GM06990 (cell line): ENCODE results near the gene RAG1.
A peak's percentile ranks its signal among the peaks of the same experiment; 100 is the strongest.

Experiments used
- DNase-seq: peaks from one replicate; pipeline ENCODE4 v3.0.0-alpha.2; 2011; ENCODE audit not compliant: insufficient read length; ENCODE audit errors: extremely low read depth
- H3K27me3 ChIP-seq: replicated peaks from 2 replicates; pipeline ENCODE4 v1.6.0; 2011; ENCODE audit warnings: low read length; ENCODE audit not compliant: control insufficient read depth, insufficient read depth
- H3K36me3 ChIP-seq: 2 replicates; pipeline ENCODE4 v1.5.1; 2011; ENCODE audit warnings: low read length; ENCODE audit not compliant: control insufficient read depth, insufficient read depth
- H3K4me3 ChIP-seq: replicated peaks from 2 replicates; pipeline ENCODE4 v1.5.1; 2011; ENCODE audit warnings: low read depth, mild to moderate bottlenecking, control low read depth, low read length
- CTCF ChIP-seq: IDR thresholded peaks from 2 replicates; pipeline ENCODE4 v1.5.1; 2011; ENCODE audit warnings: low read length, control low read depth, mild to moderate bottlenecking, inconsistent platforms; ENCODE audit not compliant: insufficient read depth, poor library complexity, severe bottlenecking

Gene RAG1

GRCh38 chr11:36591433-36591832 is 23.6 kb downstream of the RAG1 start:
- no peak overlapping the region for H3K4me3 ChIP-seq
- H3K36me3 ChIP-seq: no peaks in the 10 kb centered on the region
- TF ChIP-seq CTCF: no peak
- H3K27me3 ChIP-seq: peaks cover 3% of the 10 kb centered on the region
- DNase-seq: no peak

GRCh38 chr11:36594316-36594989 is 26.6 kb downstream of the RAG1 start, which contains the start of gene IFTAP:
Gene IFTAP (plus strand): TSS chr11:36594502. CDS start chr11:36610104, 15,602 bp downstream.
- DNase-seq: no peak
- Histone ChIP-seq H3K27me3 (peaks cover 3% of the 10 kb centered on the region), H3K4me3 (peak within 1 kb of the TSS; percentile 4), H3K36me3 (no peaks in the 10 kb centered on the region)
- TF ChIP-seq CTCF: no peak

GRCh38 chr11:36596880-36597279 is 29.1 kb downstream of the RAG1 start:
- Histone ChIP-seq H3K27me3 (peaks cover 4% of the 10 kb centered on the region), H3K36me3 (no peaks in the 10 kb centered on the region), H3K4me3 (no peak overlapping the region)
- DNase-seq: no peak
- TF ChIP-seq CTCF: no peak

DNA sequence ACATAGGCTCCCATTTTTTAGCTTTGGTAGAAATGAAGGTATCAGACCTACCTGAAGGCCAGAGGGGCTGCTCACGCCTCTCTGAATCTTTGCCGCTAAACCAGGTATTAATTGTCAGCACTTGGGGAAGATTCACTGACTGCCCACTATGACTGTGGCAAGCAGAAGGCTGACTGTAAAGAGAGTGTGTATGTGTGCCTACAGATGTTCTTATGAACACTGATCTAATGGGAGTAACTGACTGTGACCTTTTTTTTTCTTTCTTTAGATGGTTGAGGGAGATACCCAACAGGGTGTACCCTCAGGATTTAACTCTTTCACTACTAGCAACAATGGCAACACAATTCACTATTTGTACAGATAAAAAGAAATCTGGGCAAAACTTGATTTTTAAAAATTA is 30.2 kb downstream of the RAG1 start, which contains the start of gene RAG2:
Gene RAG2 (minus strand): TSS at position 186 of the 400 bp plus-strand sequence. CDS start 4,068 bp downstream, outside the sequence.
- no peak for DNase-seq
- Histone ChIP-seq H3K27me3 (peaks cover 4% of the 10 kb centered on the region), H3K4me3 (no peak within 1 kb of the TSS), H3K36me3 (no peaks in the 10 kb centered on the region)
- TF ChIP-seq CTCF: no peak

DNA sequence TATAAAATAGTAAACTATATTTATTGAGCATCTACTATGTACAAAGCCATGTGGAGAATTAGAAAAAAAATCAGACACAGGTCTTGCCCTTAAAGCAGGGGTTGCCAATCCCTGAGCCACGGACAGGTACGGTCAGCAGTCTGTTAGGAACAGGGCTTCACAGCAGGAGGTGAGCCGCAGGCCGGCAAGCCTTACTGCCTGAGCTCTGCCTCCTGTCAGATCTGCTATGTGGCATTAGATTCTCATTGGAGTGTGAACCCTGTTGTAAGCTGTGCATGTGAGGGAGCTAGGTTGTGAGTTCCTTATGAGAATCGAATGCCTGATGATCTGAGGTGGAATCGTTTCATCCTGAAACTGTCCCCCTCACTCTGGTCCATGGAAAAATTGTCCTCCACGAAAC is 32.4 kb downstream of the RAG1 start:
- no peak for DNase-seq
- Histone ChIP-seq H3K36me3 (no peaks in the 10 kb centered on the region), H3K4me3 (no peak overlapping the region), H3K27me3 (peaks cover 1% of the 10 kb centered on the region; the same call in 1 of the 2 replicates)
- TF ChIP-seq CTCF: no peak
